AG10803 (cell line): ENCODE measurements around the gene OCSTAMP.
A peak's percentile ranks its signal among the peaks of the same experiment; 100 is the strongest.

Experiments used
- DNase-seq: peaks from one replicate; pipeline ENCODE4 v3.0.0; 2010; ENCODE audit warnings: low read depth
- H3K4me3 ChIP-seq: 2 replicates; pipeline ENCODE4 v1.5.1; 2011; ENCODE audit warnings: mild to moderate bottlenecking, low read length, control low read depth
- CTCF ChIP-seq: conservative IDR thresholded peaks from 2 replicates; pipeline ENCODE4 v1.5.1; 2011; ENCODE audit warnings: mild to moderate bottlenecking, low read length, control low read depth, inconsistent platforms

Gene OCSTAMP, protein sequence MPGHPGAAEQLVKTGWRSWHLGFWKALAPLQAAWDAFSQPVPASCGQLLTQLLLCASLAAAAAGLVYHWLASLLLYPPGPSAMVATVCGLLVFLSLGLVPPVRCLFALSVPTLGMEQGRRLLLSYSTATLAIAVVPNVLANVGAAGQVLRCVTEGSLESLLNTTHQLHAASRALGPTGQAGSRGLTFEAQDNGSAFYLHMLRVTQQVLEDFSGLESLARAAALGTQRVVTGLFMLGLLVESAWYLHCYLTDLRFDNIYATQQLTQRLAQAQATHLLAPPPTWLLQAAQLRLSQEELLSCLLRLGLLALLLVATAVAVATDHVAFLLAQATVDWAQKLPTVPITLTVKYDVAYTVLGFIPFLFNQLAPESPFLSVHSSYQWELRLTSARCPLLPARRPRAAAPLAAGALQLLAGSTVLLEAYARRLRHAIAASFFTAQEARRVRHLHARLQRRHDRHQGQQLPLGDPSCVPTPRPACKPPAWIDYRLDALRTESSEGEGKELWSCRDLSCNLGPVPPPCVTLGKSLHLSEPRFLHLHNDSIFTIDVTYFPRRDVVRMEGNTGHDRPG

DNA sequence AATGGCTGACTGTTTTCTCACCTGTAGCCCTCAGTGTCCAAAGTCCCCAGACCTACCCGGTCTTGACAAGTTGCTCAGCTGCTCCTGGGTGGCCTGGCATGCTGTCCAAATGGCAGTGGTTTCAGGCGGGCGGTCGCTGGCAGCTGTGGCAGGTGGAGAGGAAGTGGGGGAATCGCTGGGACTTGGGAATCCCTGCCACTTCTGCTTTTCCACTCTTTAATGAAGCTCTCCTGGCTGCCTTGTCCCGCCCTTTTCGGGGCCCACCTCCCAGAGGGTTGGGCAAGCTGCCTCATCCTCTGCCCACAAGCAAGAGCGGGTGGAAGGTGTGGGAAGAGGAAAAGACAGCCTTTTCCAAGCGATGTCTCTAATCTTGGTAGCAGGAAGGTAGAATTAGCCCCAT, at the start of gene OCSTAMP:
TSS of gene OCSTAMP (minus strand) at position 194 of the 400 bp plus-strand sequence. CDS start at position 100, 94 bp downstream.
- H3K4me3 ChIP-seq: no peak within 1 kb of the TSS
- TF ChIP-seq CTCF: no peak
- no peak for DNase-seq

DNA sequence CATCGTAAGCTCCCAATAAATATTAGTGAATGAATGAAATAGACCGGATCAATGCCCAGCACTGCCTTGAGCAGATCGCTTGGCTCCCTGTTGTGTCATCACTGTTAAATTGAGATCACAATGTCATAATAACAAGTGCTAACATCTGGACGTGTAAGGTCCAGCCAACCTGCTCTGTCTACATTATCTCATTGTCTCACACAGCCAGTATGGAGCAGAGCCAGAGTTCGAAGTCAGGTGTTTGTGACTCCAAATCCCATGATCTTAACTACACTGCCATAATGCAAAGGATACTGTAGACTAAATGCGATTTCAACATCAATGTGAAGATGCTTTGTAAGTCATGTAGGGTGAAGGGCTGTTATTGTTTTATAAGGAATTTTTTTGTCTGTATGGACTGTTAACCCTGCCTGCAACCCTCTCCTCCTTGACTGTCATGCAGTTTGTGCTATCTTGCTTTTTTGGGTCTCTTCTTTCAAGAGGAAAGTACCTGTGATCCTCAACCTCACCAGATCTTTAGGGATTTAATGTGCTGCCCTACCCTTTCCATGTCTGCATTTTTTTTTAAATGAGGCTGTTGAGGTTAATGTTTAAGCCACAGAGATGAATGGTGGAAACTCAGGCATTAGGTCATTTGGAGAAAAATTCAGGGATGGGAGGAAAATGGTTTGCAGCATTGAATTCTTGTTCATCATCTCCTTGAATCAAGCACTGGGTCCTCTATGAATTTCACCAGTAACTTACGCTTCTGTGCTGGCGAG, 49.0 kb upstream of the OCSTAMP start:
- TF ChIP-seq CTCF: no peak
- no peak for DNase-seq
- H3K4me3 ChIP-seq: no peak overlapping the region

DNA sequence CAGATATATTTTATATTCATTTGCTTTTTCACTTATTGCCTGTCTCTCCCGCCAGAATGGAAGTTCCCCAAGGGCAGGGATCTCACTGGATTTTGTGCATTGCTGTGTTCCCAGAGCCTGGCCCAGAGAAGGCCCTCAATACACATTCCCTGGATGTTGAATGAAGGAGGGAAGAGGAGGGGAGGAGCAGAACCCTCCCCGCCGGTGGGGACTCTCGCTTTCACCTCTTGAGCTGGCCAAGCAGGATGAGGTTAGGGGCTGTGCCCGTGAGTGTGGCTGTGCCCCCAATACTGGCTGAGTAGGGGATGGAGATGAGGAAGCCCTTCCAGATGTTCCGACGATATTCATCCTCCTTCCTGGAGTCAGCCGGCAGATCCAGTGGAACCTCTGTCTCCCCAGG, 45.5 kb upstream of the OCSTAMP start:
- no peak for DNase-seq
- H3K4me3 ChIP-seq: no peak overlapping the region
- no peak for TF ChIP-seq CTCF

- TF ChIP-seq CTCF: no peak
- H3K4me3 ChIP-seq: no peak overlapping the region
- no peak for DNase-seq
Measured at GRCh38 chr20:46594725-46595124, 44.3 kb upstream of the OCSTAMP start.

- DNase-seq: no peak
- H3K4me3 ChIP-seq: no peak overlapping the region
- TF ChIP-seq CTCF: peak; percentile 17; the same call in 1 of the 2 replicates
Measured at GRCh38 chr20:46592580-46593362, 42.3 kb upstream of the OCSTAMP start.

GRCh38 chr20:46590443-46590842, 40.0 kb upstream of the OCSTAMP start:
- no peak for DNase-seq
- no peak overlapping the region for H3K4me3 ChIP-seq
- TF ChIP-seq CTCF: no peak
